ENCODE results near the gene MEA1.

MEA1 gene

DNA sequence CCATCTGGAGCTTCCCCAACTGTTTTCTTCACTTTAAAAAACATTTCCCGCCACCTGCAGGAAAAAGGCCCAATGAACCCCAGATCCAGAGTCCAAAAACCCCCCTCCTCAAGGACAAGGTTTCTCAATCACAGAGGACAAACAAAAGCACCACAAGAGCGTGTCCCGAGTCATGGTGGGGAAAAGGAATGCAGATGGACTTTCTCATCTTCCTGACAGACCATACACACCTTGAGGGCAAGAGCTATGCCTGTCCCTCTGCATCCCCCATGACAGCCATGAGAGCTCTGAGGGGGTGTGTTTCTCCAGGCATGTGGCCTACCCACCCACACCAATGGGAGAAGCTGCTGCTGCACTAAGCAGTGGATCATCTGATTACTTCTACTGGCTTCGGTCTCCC is 43.8 kb downstream of the MEA1 start:
- H3K27me3 ChIP-seq (ENCODE audit: insufficient read depth, low read length), result no peaks in the 10 kb centered on the region
- no peak overlapping the region for H3K4me3 ChIP-seq (ENCODE audit: low read length)
- H3K9me3 ChIP-seq (ENCODE audit: low read length), result no peaks in the 10 kb centered on the region
- H3K4me1 ChIP-seq (ENCODE audit: insufficient read depth, low read length), result no peaks in the 10 kb centered on the region
- H2AFZ ChIP-seq (ENCODE audit: low read depth, low read length), result no peak overlapping the region
- peaks cover 27% of the 10 kb centered on the region for H3K36me3 ChIP-seq (ENCODE audit: insufficient read depth, low read length)

DNA sequence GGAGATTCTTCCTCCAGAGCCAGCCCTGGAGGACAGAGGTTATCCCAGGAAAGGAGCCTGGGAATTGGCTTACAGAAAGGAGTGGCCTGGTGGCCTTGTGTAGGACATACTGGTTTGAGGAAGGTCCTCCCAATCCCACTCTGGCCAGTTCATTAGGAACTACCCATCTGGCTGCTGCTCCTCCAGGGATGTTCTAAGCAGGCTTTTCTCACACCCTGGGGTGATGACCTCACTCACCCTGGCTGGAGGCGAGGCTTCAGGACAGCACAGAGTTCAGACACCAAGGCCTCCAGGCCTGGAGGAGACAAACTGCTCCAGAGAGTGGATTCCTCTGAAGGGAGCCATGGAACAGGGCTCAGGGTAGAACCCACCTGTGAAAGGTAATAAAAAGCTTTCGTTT is 44.3 kb downstream of the MEA1 start:
- H3K4me3 ChIP-seq (ENCODE audit: low read length), result no peak overlapping the region
- H3K27me3 ChIP-seq (ENCODE audit: insufficient read depth, low read length), result no peaks in the 10 kb centered on the region
- H3K36me3 ChIP-seq (ENCODE audit: insufficient read depth, low read length), result peaks cover 31% of the 10 kb centered on the region
- H3K9me3 ChIP-seq (ENCODE audit: low read length), result no peaks in the 10 kb centered on the region
- no peak overlapping the region for H2AFZ ChIP-seq (ENCODE audit: low read depth, low read length)
- no peaks in the 10 kb centered on the region for H3K4me1 ChIP-seq (ENCODE audit: insufficient read depth, low read length)

DNA sequence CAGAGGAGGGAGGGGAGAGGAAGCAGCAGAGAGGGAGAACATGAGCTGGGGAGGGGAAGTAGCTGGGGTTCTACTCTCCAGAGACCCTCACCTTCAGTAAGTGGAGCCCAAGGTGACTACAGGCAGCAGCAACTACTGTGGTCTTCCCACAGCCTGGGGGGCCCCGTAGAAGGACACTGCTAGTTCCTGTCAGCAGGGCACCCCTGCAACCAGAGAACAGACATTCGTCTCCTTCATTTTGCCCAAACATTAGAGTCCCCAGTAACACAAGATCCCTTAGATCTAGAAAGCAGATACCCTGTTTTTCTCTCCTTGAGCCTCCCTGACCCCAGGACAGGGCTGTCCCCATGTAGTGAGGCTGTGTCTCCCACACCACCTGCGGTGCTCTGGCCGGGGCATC is 45.0 kb downstream of the MEA1 start:
- Histone ChIP-seq H3K9me3 (ENCODE audit: low read length) (no peaks in the 10 kb centered on the region), H3K4me3 (ENCODE audit: low read length) (no peak overlapping the region), H3K4me1 (ENCODE audit: insufficient read depth, low read length) (no peaks in the 10 kb centered on the region), H3K36me3 (ENCODE audit: insufficient read depth, low read length) (peaks cover 32% of the 10 kb centered on the region), H3K27me3 (ENCODE audit: insufficient read depth, low read length) (no peaks in the 10 kb centered on the region), H2AFZ (ENCODE audit: low read depth, low read length) (no peak overlapping the region)

DNA sequence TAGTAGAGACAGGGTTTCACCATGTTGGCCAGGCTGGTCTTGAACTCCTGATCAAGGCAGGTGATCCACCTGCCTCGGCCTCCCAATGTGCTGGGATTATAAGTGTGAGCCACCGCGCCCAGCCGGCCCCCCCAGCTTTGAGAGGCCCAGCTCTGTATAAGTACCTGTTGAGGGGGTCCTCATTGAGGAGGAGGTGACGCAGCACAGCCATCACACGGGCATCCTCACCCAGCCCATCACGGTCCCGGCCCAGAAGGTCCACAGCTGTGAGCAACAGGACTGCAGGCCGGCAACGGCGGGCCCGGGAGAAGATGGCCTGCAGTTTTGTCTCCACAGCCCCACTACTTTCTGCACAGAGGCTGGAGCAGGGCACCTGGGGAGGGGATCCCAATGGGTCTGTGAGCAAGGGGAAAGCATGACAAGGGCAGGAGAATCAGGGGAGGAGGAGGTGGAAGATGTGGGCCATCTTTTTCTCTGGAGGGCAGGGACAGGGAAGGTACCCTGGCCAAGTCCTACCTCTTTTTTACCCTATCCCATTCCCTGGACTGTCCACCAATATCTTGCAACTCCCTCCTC is 45.5 kb downstream of the MEA1 start:
- Histone ChIP-seq H3K36me3 (ENCODE audit: insufficient read depth, low read length) (peaks cover 30% of the 10 kb centered on the region), H3K27me3 (ENCODE audit: insufficient read depth, low read length) (no peaks in the 10 kb centered on the region), H2AFZ (ENCODE audit: low read depth, low read length) (no peak overlapping the region), H3K4me1 (ENCODE audit: insufficient read depth, low read length) (no peaks in the 10 kb centered on the region), H3K4me3 (ENCODE audit: low read length) (no peak overlapping the region), H3K9me3 (ENCODE audit: low read length) (no peaks in the 10 kb centered on the region)

DNA sequence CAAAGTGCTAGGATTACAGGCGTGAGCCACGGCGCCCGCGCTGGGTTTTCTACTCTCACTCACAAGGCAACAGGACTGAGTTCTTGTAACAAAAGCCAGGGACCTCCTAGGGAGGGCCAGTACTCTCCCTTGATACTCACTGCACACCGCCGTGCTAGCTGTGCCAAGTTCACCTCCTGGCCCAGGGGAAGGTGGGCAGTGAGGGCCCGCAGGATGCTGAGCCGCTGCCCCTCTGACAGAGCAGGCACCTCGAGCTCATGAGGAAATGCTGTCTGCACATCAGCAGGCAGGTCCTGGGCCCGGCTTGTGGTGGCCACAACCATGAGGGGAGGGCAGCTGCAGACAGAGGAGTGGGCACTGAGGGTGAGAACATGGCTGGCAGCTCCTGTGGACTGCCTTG is 46.5 kb downstream of the MEA1 start:
- Histone ChIP-seq H3K4me3 (ENCODE audit: low read length) (no peak overlapping the region), H3K36me3 (ENCODE audit: insufficient read depth, low read length) (peaks cover 30% of the 10 kb centered on the region), H3K9me3 (ENCODE audit: low read length) (no peaks in the 10 kb centered on the region), H3K27me3 (ENCODE audit: insufficient read depth, low read length) (no peaks in the 10 kb centered on the region), H2AFZ (ENCODE audit: low read depth, low read length) (no peak overlapping the region), H3K4me1 (ENCODE audit: insufficient read depth, low read length) (no peaks in the 10 kb centered on the region)

DNA sequence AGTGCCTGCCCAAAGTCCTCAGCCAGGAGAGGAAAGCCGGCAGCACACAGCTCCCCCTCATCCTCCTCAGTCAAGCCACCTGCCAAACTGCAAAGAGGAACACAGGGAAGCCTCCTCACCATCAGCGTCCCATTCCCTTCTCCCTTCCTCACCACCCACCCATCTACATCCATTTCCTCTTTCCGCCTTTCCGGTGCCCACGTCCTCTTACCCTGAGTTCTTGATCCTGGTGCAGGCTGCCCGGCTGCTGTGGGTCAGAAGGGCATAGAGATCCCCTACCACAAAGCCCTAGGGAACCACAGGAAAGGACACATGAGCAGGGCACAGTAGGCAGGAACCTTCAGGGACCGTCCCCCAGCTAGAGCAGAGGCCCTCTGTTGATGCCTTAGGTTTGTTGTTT is 47.2 kb downstream of the MEA1 start:
- no peaks in the 10 kb centered on the region for H3K9me3 ChIP-seq (ENCODE audit: low read length)
- H3K4me3 ChIP-seq (ENCODE audit: low read length), result no peak overlapping the region
- H2AFZ ChIP-seq (ENCODE audit: low read depth, low read length), result no peak overlapping the region
- peaks cover 33% of the 10 kb centered on the region for H3K36me3 ChIP-seq (ENCODE audit: insufficient read depth, low read length)
- H3K4me1 ChIP-seq (ENCODE audit: insufficient read depth, low read length), result no peaks in the 10 kb centered on the region
- H3K27me3 ChIP-seq (ENCODE audit: insufficient read depth, low read length), result no peaks in the 10 kb centered on the region

DNA sequence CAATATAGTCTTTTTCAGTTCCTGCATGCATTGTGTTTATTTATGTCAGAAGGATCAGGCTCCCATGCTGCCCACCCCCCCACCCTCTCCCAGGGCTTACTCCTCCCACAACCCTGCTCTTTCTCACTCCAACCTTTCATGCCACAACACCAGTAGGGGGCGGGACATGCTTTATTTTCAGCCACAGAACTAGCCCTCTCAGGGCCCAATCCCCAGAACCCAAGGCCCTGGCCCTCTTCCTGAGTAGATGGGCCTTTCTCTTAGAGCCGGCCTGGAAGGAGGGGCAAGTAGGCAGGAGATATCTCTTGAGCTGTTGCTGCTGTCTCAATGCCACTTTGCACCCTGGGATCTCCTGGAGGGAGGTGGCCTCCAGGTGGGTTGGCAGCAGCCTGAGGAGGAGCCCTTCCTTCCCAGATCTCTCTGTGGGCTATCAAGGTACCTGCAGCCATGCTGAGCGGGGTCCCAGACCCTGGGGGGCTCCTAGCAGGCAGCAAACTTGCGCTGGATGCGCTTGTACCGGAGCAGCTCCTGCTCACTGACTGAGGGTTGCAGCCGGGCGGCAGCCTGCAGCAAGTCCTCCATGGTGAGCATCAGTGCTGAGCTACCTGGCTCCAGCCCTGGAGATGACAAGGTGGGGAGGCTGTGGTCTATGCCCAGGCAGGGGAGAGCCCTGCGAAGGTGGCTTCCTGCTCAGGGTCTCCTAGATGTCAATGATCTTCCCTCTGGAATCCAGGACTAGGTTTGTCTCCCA is 49.7 kb downstream of the MEA1 start:
- H3K4me1 ChIP-seq (ENCODE audit: insufficient read depth, low read length), result no peaks in the 10 kb centered on the region
- peaks cover 33% of the 10 kb centered on the region for H3K36me3 ChIP-seq (ENCODE audit: insufficient read depth, low read length)
- no peaks in the 10 kb centered on the region for H3K9me3 ChIP-seq (ENCODE audit: low read length)
- H3K4me3 ChIP-seq (ENCODE audit: low read length), result no peak overlapping the region
- H2AFZ ChIP-seq (ENCODE audit: low read depth, low read length), result no peak overlapping the region
- H3K27me3 ChIP-seq (ENCODE audit: insufficient read depth, low read length), result no peaks in the 10 kb centered on the region

DNA sequence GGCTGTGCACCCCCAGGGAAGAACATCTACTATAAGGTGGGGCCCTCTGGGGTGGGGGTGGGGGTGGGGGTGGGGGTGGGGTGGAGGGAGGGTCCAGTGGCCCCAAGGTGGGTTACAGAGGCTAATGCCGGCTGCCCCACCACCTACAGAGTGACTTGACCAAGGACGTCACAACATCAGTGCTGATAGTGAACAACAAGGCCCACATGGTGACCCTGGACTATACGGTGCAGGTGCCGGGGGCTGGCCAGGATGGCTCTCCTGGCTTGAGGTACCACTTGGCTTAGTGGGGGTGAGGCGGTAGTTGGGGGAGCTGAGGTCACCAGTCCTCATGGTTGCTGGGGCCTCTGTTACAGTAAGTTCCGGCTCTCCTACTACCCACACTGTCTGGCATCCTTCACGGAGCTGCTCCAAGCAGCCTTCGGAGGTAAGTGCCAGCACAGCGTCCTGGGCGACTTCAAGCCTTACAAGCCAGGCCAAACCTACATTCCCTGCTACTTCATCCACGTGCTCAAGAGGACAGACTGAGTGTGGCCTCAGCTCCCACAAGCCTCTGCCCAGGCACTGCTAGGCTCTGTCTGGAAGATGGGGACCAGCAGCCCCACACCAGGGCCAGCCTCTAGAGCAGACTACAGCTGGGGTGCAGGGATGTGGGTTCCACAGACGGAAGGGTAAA is 50.4 kb downstream of the MEA1 start:
- Histone ChIP-seq H3K4me3 (ENCODE audit: low read length) (no peak overlapping the region), H3K27me3 (ENCODE audit: insufficient read depth, low read length) (no peaks in the 10 kb centered on the region), H3K4me1 (ENCODE audit: insufficient read depth, low read length) (no peaks in the 10 kb centered on the region), H3K36me3 (ENCODE audit: insufficient read depth, low read length) (peaks cover 30% of the 10 kb centered on the region), H3K9me3 (ENCODE audit: low read length) (no peaks in the 10 kb centered on the region), H2AFZ (ENCODE audit: low read depth, low read length) (no peak overlapping the region)

DNA sequence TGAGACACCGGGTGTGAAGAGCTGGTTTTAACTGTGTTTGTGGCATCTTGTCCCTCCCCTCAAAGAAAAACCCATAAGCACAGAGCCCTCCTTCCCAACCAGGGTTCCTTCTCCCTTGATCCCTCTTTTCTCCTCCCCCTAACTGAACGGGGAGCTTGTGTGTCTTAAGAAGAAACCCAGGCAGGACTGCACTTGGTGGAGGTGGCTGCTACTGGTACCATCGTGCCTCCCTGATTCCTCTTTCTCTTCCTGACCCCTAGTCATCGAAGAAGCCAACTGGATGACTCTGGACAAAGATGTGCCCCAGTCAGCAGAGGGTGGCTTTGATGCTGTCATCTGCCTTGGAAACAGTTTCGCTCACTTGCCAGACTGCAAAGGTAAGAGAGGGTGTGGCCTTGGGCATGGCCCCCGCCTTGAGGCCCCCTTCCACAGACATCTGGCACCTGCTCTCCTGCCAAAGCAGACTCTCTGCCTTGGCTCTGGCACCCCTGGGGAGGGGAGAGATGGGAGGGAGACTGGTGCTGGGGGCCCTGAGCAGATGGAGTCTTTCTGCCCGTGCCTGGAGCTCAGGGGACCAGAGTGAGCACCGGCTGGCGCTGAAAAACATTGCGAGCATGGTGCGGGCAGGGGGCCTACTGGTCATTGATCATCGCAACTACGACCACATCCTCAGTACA is 51.1 kb downstream of the MEA1 start:
- no peaks in the 10 kb centered on the region for H3K27me3 ChIP-seq (ENCODE audit: insufficient read depth, low read length)
- H3K4me3 ChIP-seq (ENCODE audit: low read length), result no peak overlapping the region
- H3K4me1 ChIP-seq (ENCODE audit: insufficient read depth, low read length), result no peaks in the 10 kb centered on the region
- H2AFZ ChIP-seq (ENCODE audit: low read depth, low read length), result no peak overlapping the region
- H3K9me3 ChIP-seq (ENCODE audit: low read length), result no peaks in the 10 kb centered on the region
- peaks cover 30% of the 10 kb centered on the region for H3K36me3 ChIP-seq (ENCODE audit: insufficient read depth, low read length)

DNA sequence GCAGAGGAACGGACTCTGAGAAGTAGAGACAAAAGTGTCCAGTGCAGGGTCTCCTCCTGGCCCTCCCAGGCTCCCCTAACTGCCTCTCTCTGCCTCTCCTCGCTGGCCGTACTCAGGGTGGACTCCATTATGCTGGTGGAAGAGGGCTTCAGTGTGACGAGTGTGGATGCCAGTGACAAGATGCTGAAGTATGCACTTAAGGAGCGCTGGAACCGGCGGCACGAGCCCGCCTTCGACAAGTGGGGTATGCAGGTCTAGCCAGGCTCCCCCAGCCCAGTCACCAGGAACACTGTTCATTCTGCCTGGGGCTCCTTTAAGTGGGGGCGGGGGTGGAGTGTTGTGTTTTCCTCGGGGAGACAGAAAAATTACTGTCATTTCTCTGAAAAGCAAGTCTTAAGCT is 51.6 kb downstream of the MEA1 start:
- no peak overlapping the region for H2AFZ ChIP-seq (ENCODE audit: low read depth, low read length)
- H3K4me3 ChIP-seq (ENCODE audit: low read length), result no peak overlapping the region
- H3K9me3 ChIP-seq (ENCODE audit: low read length), result no peaks in the 10 kb centered on the region
- no peaks in the 10 kb centered on the region for H3K27me3 ChIP-seq (ENCODE audit: insufficient read depth, low read length)
- H3K36me3 ChIP-seq (ENCODE audit: insufficient read depth, low read length), result peaks cover 27% of the 10 kb centered on the region
- no peaks in the 10 kb centered on the region for H3K4me1 ChIP-seq (ENCODE audit: insufficient read depth, low read length)

Measured in neuron (in vitro differentiated cells).